ENCODE results near the gene MPRIP.
"Not testable (repeated sequence)": the region's sequence is repeated elsewhere in the genome, so short reads cannot be mapped to it uniquely, and the experiment has no call there.

DNA sequence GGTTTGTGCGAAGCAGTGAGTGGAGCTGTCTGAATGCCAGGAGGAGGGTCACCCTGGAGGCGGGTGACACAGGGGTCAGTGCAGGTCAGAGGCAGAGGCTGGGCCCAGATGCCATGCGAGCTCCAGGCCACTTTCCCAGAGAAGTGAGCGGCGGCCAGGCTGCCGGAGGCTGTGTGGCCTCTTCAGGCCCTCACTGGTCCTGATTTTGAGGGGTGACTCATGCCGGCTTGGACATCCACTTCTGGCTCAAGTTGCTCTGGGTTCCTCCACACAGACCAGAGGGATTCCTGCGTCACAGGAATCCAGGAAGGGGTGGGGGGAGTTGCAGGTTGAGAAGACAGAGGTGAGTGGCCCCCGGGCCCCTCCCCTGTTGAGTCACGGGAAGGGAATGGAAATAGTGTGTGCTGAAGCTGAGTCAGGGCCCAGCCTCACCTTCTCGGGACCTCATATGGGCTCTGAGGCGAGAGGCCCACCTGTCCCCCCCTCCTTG, 31.7 kb upstream of the MPRIP start:
- TF ChIP-seq, protein P1, sequence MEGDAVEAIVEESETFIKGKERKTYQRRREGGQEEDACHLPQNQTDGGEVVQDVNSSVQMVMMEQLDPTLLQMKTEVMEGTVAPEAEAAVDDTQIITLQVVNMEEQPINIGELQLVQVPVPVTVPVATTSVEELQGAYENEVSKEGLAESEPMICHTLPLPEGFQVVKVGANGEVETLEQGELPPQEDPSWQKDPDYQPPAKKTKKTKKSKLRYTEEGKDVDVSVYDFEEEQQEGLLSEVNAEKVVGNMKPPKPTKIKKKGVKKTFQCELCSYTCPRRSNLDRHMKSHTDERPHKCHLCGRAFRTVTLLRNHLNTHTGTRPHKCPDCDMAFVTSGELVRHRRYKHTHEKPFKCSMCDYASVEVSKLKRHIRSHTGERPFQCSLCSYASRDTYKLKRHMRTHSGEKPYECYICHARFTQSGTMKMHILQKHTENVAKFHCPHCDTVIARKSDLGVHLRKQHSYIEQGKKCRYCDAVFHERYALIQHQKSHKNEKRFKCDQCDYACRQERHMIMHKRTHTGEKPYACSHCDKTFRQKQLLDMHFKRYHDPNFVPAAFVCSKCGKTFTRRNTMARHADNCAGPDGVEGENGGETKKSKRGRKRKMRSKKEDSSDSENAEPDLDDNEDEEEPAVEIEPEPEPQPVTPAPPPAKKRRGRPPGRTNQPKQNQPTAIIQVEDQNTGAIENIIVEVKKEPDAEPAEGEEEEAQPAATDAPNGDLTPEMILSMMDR (conservative IDR thresholded peaks at IDR 0.05), result not testable (repeated sequence)
- not testable (repeated sequence) for TF ChIP-seq ZFX (IDR thresholded peaks at IDR 0.05)
